GM21737 (cell line): ENCODE results near the gene EHMT2.
"Not testable (repeated sequence)": the region's sequence is repeated elsewhere in the genome, so short reads cannot be mapped to it uniquely, and the experiment has no call there.

ENCODE experiments used
- ATAC-seq: cut with Tn5 transposase; IDR thresholded peaks from one replicate; pipeline ENCODE4 v1.9.1; 2021; ENCODE audit warnings: mild to moderate bottlenecking, moderate library complexity; ENCODE audit not compliant: unreplicated experiment

The EHMT2 gene

DNA sequence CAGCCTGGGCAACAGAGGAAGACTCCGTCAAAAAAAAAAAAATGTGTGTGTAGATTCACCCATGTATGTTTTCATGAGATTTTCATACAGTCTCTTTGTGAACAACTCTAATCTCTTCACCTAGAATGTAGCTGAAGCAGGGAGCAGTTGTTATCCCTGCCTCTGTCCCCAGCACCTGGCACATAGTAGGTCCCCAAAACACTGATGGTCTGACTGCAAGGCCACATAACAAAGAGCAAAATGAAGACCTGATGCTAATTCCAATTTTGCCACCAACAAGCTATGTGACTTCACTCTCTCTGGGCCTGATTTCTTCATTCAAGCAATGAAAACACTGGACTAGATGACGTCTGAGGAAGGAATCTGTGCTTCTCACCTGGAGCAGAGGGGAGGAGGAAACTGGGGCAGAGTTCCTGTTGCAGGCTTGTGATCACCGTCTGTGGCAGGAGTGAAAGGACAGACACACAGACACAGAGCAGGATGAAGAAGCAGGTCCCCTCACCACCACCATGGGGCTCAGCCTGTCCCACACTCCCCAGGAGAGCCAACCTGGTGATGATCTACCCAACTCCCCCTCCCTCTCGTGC, 23.3 kb downstream of the EHMT2 start:
- no peak for ATAC-seq

DNA sequence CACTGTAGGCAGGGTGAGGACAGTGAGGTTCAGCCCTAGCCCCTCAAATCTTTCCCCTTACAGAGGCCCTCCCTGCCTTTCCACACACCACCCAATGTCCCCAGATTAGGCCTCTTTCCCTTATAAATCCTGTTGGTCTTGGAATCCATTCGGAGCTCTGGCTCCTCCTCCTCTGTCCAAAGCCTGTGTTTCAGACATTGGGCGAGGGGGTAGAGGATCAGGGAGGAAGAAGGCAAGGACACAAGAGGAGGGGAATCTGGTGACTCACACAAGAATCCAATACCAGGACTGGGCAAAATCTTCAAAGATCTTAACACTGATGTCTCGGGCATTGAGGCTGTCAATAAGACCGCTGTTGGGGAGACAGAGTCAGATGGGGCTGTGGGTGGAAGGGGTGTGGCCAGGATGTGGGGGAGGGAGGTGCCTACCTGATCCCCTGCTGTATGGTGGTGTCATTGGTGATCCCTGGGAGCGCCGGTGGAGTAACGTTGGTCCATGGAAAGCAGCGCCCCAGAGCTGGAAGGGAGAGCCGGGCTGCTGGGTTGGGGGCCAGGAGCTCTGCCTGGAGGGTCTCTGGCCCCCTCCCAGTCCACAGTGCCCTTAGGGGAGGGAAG, 26.3 kb downstream of the EHMT2 start:
- no peak for ATAC-seq

DNA sequence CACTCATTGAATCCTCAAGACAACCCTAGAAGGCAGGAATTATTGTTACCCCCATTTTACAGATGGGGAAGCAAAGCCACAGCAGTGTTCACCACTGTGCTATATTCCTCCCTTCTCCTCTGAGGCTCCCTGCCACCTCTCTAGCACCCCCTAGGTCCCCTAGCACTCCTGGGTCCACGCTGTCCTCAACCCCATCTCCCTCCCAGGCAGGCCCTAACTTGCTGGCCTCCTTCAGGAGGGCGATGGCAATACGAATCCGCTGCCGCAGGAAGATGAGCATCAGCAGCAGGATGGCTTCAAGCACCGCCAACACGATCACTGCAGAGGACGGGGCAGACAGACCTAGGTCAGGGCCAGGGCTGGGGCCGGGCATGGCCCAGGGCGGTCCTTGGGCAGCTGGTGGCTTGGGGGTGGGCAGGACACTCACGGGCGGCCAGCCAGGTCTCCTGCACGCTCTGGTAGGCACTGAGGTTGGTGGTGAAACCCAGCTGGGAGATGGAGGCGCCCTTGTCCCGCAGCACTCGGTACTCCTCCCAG, 27.0 kb downstream of the EHMT2 start:
- no peak for ATAC-seq

DNA sequence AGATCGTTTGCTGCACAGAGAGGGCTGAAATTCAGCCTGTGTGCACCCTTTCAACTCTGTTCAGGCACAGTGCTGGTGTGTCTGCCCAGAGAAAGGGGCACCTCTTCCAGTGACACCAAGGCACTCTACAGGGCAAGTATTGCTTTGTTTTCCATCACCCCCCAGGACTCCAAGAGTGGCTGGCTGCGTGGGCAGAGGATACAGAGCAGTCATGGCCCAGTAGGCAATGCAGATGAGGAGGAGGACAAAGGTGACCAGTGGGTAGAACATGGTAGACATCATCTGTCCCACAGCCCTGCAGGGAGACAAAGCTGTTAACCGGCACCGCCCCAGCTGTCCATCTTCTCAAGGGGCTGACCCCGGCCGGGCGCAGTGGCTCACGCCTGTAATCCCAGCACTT, 28.2 kb downstream of the EHMT2 start:
- ATAC-seq: no peak

DNA sequence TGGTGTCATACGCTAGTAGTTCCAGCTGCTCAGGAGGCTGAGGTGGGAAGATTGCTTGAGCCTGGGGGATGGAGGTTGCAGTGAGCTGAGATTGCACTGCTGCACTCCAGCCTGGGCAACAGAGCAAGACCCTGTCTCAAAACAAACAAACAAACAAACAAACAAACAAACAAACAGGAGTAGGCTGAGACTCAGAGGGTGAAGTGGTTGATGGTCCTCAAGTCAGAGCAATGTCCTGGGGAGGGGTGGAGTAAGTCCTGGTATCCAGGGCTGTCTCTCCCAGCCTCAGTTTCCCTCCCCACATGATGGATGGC, 28.9 kb downstream of the EHMT2 start:
- not testable (repeated sequence) for ATAC-seq

DNA sequence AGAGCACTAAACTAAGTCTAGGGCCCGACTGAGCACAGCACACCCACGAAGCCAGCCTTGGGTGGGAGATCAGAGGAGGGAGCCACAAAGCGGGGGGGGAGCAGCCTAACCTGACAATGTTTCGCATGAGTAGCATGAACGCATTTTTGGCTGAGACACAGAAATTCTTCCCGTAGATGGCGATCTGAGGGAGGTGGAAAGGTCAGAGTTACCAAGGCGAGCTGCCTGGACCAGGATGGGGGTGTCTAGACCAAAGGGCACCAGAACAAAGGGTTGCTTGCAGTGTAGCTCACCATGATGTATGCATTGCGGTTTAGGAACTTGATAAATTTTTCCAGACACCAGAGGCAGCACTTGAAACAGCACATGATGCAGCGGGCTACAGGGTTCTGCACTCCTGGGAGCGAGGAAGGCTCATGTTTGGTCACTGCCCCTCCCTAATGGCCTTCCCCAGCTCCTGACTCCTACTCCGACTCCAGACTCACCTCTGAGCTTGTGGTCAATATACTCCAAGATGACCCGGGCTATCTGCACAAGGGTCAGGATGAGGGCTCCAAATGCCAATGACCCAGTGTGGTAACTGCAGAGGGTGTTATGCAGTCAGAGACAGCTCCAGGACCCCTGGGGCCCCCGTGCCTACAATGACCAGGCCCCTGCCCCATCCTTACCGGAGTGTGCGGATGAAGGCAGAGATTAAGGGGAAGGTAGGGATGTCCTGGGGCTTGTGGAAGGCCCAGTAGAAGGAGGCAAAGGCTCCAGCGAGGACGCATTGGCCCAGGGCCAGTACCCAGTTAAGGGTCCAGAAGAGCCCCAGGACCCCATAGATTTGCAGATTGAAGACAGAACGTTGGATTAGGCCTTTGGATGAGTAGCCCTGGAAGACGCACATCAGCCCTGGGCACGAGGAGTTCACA, 32.0 kb downstream of the EHMT2 start:
- ATAC-seq: no peak

DNA sequence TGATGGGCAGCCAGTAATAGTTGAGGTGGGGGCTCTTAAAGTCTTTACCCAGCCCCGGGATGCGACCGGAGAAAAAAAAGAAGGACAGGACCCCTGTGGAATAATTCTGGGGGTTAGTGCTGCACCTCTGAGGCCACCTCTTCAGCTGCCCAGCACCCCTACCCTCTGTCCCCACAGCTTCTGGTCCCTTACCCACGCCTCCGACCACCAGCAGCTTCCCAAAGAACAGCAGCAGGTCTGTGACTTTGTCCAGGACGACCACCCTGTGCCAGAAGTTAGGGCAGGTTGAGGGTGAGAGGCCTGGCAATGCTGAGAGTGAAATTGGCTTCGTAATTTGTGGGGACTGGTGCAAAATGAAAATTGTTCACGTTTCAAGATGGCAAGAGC, 32.7 kb downstream of the EHMT2 start:
- ATAC-seq: no peak

DNA sequence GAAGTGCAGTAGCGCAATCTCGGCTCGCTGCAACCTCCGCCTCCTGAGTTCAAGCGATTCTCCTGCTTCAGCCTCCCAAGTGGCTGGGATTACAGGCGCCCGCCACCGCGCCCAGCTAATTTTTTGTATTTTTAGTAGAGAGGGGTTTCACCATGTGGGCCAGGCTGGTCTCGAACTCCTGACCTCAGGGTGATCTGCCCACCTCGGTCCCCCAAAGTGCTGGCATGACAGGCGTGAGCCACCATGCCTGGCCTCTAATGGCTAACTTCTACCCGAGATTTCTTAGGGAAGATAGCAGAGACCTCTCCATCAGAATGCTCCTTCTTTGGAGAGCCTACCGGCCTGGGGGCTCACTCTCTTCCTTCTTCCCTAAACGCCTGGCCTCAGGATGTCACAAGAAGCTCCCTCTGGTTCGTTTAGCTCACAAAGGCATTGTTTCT, 33.4 kb downstream of the EHMT2 start:
- not testable (repeated sequence) for ATAC-seq

DNA sequence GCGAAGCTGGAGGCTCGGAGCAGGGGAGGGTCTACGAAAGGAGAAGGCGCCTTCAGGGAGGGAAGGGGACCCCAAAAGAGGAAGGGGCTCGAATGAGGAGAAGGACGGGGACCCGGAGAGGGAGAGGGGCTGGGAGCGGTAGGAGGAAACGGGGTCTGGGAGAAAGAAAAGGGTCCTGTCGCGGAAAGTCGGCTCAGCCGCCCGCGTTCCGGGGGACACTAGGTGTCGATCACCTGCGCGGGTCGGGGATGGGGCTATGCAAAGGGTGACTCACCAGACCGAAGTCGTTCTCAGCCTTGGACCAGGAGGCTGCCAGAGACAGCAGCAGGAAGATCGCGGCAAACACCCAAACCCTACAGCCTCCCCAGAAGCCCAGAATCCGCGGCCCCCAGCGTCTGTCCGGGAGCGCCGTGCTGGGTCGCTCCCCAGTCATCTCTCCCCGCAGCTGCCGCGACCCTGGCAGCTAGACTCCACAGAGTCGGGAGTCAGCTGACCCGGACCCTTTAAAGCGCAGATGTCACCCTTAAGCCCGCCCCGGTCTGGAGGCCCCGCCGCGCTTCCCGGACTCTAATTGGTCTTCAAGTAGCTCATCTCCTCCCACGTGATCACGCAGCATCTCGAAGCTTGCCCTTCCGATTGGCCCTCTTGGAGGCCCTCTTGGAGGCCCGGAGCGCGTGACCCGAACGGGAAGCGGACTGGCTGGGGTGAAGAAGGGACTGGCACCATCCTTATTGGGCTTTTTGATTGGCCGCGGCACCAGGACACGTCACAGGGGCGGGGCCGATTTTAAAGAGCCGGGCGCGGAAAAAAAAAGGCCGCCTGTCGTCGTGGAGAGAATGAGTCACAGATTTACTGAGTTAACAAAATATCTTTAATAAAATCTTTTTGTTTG, 34.9 kb downstream of the EHMT2 start, which contains the start of gene NEU1:
Gene NEU1 (minus strand): TSS at position 478 of the 892 bp plus-strand sequence. CDS start 45 bp downstream, at position 433.
- ATAC-seq: peak; percentile 91

DNA sequence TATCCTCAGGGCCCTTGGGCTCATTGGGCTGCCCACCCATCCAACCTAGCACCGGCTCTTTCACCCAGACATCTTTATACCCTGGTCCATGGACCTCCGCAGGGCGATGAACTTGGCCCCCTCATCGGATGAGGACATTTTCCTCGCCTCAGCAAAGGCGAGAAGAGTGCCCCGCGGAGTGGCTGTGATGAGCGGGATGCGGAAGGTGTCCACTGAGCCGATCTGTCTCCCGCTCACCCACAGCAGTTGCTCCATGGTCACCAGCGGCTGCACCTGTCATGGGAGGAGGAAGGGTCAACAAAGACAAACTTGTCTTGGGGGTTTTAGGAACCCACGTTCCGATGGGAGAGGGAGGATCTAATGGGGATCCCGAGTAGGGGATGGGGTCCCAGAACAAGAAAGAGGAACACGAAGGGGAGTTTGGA, 35.6 kb downstream of the EHMT2 start:
- no peak for ATAC-seq

DNA sequence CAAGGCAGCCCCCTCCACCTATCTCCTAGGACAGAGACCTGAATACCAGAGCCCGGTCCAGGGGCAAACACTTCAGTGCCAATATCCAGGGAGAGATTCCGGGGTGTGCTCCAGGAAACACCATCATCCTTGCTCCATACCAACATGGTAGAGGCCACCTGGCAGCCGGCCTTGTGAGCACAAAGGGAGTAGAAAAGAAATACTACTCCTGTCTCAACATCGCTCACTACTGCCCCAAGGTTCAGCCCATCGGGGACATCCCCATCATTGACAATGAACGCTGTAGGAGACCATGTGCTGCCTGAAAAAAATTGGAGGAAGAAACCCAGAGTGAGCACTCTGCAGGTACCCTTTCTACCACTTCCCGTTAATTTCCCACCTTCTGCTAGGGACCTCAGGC, 36.3 kb downstream of the EHMT2 start:
- no peak for ATAC-seq

DNA sequence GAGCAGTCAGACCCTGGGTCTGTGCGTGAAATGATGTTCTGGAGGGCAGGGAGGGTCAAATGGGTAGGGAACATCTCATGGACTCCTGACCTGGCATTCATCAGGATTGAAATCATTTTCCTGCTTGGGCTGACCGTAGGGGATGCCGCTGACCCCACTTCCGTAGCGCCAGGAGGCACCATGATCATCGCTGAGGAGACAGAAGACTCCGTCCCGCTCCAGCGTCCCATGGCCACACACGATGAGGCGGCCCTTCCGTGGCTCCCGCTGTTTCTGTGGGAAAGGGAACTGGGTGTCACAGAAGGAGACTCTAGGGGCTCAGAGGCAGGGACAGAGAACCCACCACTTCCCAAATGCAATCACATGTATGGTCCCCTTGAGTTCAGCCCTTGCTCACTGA, 37.1 kb downstream of the EHMT2 start:
- ATAC-seq: no peak

DNA sequence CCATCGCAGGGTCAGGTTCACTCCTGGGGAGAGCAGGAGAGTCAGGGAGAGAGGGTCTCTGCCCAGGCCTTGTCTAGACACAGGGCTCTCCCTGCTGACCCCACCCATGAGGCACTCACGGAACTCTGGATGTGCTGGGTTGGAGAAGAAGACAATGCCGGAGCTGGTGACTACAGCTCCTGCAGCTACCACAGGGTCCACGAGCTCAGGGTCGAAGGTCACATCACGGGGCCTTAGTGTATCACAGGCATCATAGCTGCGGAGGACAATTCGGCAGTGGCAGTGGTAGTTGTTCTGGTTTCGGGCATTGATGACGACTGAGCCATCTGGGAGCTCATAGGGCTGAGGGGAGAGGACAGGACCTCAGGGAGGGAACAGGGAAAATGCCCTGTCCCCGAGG, 37.6 kb downstream of the EHMT2 start:
- no peak for ATAC-seq

DNA sequence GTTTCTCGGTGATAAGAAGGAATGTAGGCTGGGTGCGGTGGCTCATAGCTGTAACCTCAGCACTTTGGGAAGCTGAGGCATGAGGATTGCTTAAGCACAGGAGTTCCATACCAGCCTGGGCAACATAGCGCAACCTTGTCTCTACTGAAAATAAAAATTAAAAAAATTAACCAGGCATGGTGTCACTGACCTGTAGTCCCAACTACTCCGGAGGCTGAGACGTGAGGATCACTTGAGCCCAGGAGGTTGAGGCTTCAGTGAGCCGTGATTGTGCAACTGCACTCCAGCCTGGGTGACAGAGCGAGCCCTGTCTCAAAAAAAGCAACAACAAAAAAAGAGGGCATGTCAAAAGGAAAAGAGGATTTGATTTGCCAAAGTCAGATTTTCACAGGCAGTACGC, 38.8 kb downstream of the EHMT2 start:
- no peak for ATAC-seq

DNA sequence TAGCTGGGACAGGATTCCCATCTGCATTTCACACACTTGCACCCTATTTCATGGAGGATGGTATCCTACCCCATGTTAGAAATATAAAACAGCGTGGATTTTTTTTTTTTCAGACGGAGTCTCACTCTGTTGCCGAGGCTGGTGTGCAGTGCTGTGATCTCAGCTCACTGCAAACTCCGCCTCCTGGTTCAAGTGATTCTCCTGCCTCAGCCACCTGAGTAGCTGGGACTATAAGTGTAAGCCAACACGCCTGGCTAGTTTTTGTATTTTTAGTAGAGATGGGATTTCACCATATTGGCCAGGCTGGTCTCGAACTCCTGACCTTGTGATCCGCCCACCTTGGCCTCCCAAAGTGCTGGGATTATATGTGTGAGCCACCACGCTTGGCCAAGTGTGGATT, 39.7 kb downstream of the EHMT2 start:
- ATAC-seq: not testable (repeated sequence)

DNA sequence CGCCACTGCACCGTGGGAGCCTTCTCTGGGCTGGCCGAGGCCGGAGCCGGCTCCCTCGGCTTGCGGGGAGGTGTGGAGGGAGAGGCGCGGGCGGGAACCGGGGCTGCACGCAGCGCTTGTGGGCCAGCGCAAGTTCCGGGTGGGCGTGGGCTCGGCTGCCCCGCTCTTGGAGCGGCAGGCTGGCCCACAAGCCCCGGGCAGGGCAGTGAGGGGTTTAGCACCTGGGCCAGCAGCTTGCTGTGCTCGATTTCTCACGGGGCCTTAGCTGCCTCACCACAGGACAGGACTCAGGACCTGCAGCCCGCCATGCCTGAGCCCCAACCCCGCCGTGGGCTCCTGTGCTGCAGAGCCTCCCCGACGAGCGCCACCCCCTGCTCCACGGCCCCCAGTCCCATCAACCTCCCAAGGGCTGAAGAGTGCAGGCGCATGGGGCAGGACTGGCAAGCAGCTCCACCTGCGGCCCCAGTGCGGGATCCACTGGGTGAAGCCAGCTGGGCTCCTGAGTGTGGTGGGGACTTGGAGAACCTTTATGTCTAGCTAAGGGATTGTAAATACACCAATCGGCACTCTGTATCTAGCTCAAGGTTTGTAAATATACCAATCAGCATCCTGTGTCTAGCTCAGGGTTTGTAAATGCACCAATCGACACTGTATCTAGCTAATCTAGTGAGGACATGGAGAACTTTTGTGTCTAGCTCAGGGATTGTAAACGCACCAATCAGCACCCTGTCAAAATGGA, 45.3 kb downstream of the EHMT2 start:
- not testable (repeated sequence) for ATAC-seq

DNA sequence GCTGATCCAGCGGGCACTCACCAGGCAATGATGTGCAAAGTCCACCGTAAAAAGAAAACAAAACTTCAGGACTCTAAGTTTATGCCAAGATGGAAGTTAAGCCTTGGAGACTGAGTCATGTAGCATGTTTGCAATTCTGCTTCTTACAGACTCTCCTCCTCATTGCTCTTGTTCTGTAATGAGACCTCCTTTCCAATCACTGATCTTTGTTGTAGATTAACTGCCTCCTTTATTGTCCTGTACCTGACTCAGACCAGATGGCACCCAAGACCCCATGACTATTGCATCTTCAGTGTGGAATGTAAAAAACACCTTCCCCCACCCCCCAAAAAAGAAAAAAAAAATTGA, 46.0 kb downstream of the EHMT2 start:
- ATAC-seq: no peak

DNA sequence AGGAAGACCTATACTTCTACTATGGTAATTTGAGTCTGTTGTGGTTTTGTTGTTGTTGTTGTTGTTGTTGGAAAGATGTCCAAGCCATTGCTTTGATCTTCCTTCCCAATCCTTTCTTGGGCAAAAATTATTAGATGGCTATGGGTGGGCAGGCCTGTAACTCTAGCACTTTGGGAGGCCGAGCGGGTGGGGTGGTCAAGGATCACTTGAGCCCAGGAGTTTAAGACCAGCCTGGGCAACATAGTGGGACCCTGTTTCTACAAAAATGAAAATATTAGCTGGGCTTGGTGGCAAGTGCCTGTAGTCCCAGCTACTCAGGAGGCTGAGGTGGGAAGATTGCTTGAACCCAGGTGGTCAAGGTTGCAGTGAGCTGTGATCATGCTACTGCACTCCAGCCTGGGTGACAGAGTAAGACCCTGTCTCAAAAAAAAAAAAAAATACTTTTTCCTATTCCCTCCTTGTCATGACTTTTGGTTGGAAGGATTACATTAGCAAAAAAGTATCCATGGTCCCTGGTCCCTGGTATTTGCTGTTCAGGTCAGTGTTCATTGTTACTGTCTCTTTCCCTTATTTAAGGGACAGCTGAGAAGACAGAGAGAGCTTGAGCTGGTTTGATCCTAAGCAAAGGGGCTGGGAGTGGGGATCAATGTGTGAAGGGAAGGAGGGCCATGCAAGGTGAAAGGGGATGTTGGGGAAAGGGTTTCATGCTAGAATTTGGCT, 46.6 kb downstream of the EHMT2 start:
- ATAC-seq: no peak

DNA sequence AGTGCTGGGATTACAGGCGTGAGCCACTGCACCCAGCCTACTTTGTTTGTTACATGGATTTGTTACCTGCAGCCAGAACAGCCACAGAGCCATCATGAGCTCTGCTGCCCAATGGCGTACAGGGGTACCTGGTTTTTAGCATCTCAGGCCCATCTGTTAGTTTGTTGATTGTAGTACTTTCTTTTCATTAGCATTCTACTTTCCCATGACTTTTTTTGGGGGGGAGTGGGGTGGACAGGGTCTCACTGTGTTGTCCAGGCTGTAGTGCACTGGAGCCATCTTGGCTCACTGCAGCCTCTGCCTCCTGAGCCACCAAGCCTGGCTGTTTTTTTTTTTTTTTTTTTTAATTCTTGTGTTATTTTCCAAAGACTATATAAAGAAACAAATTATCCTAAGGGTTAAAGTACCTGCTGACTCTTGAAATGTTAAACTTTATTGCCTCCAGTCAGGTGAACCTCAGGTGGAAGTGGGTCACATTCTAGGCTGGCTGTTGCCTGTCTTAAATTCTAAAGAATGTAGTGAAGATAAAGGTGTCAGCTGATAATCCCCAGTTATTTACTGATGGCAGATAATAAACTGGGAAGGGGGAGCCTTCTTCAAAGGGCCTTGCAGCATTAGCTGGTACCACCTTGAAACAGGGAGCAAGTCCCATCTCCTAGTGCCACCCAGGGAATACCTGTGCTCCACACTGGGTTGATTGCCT, 50.1 kb downstream of the EHMT2 start:
- no peak for ATAC-seq
